Ammon's horn (tissue), 1 donor: ENCODE data around the gene CTBP2.
A peak's percentile ranks its signal among the peaks of the same experiment; 100 is the strongest.

ENCODE experiments used
- DNase-seq: peaks from one replicate; pipeline ENCODE4 v3.0.0-alpha.2; 2016; ENCODE audit warnings: low spot score

Gene CTBP2

GRCh38 chr10:125144693-125145623 is 15.4 kb downstream of the CTBP2 start:
- peak; percentile 75 for DNase-seq

GRCh38 chr10:125144206-125144605 is 16.2 kb downstream of the CTBP2 start:
- DNase-seq, result no peak

GRCh38 chr10:125142946-125143345 is 17.4 kb downstream of the CTBP2 start:
- no peak for DNase-seq

GRCh38 chr10:125141860-125142484 is 18.4 kb downstream of the CTBP2 start:
- no peak for DNase-seq

GRCh38 chr10:125141150-125141859 is 19.1 kb downstream of the CTBP2 start:
- DNase-seq, result no peak

- DNase-seq, result no peak
Measured at GRCh38 chr10:125140151-125140550, 20.2 kb downstream of the CTBP2 start.

GRCh38 chr10:125137601-125138438 is 22.5 kb downstream of the CTBP2 start:
- no peak for DNase-seq

GRCh38 chr10:125136087-125136486 is 24.3 kb downstream of the CTBP2 start:
- no peak for DNase-seq

- no peak for DNase-seq
Measured at GRCh38 chr10:125135771-125136035, 24.7 kb downstream of the CTBP2 start.

- no peak for DNase-seq
Measured at GRCh38 chr10:125134916-125135770, 25.2 kb downstream of the CTBP2 start.

- DNase-seq, result no peak
Measured at GRCh38 chr10:125134483-125134848, 25.9 kb downstream of the CTBP2 start.

GRCh38 chr10:125133696-125134482 is 26.5 kb downstream of the CTBP2 start:
- DNase-seq, result no peak

GRCh38 chr10:125132344-125132743 is 28.0 kb downstream of the CTBP2 start:
- no peak for DNase-seq

GRCh38 chr10:125130916-125131315 is 29.4 kb downstream of the CTBP2 start:
- DNase-seq, result no peak

GRCh38 chr10:125130260-125130659 is 30.1 kb downstream of the CTBP2 start:
- DNase-seq, result no peak

GRCh38 chr10:125129076-125129458 is 31.3 kb downstream of the CTBP2 start:
- DNase-seq, result no peak

GRCh38 chr10:125128397-125129075 is 31.8 kb downstream of the CTBP2 start:
- no peak for DNase-seq

GRCh38 chr10:125127986-125128385 is 32.4 kb downstream of the CTBP2 start:
- no peak for DNase-seq

- no peak for DNase-seq
Measured at GRCh38 chr10:125127110-125127509, 33.3 kb downstream of the CTBP2 start.
